SIG-M5 (cell line): ENCODE data around the gene SEC22C.
"Not testable (repeated sequence)": the region's sequence is repeated elsewhere in the genome, so short reads cannot be mapped to it uniquely, and the experiment has no call there.

Experiments used
- DNase-seq: peaks from one replicate; lab custom pipeline; 2025; lab: John Stamatoyannopoulos, UW

SEC22C gene

GRCh38 chr3:42581709-42582473, at the start of gene SEC22C:
SEC22C (minus strand) TSS chr3:42581967; CDS start chr3:42569046, 12,921 bp downstream.
- DNase-seq: peak; percentile 37

- no peak for DNase-seq
These were observed 31.7 kb upstream of the SEC22C start for GRCh38 chr3:42613462-42613861.

- DNase-seq: no peak
These were observed 31.2 kb upstream of the SEC22C start for GRCh38 chr3:42612928-42613327.

GRCh38 chr3:42612217-42612616, 30.4 kb upstream of the SEC22C start:
- DNase-seq: no peak

GRCh38 chr3:42610976-42611375, 29.2 kb upstream of the SEC22C start:
- DNase-seq: no peak

- no peak for DNase-seq
These were observed 26.8 kb upstream of the SEC22C start for GRCh38 chr3:42608581-42608980.

- DNase-seq: no peak
These were observed 23.9 kb upstream of the SEC22C start for GRCh38 chr3:42605546-42606173.

- no peak for DNase-seq
These were observed 21.2 kb upstream of the SEC22C start for GRCh38 chr3:42602961-42603360.

GRCh38 chr3:42601896-42602581, 20.3 kb upstream of the SEC22C start:
- no peak for DNase-seq

- DNase-seq: no peak
These were observed 19.4 kb upstream of the SEC22C start for GRCh38 chr3:42600958-42601675.

GRCh38 chr3:42600111-42600957, 18.6 kb upstream of the SEC22C start, which contains the start of gene NKTR:
NKTR (plus strand) TSS chr3:42600686; CDS start chr3:42601007, 321 bp downstream.
- DNase-seq: peak; percentile 92

- DNase-seq: not testable (repeated sequence)
These were observed 15.3 kb upstream of the SEC22C start for GRCh38 chr3:42597098-42597497.

- no peak for DNase-seq
These were observed 13.9 kb upstream of the SEC22C start for GRCh38 chr3:42595682-42596081.

- DNase-seq: no peak
These were observed 11.9 kb upstream of the SEC22C start for GRCh38 chr3:42593635-42594034.

- no peak for DNase-seq
These were observed 10.0 kb upstream of the SEC22C start for GRCh38 chr3:42591811-42592210.

- no peak for DNase-seq
These were observed 9.4 kb upstream of the SEC22C start for GRCh38 chr3:42590989-42591756.

GRCh38 chr3:42589382-42590109, 7.8 kb upstream of the SEC22C start:
- no peak for DNase-seq

GRCh38 chr3:42588625-42589024, 6.9 kb upstream of the SEC22C start:
- no peak for DNase-seq

- DNase-seq: no peak
These were observed 805 bp upstream of the SEC22C start for GRCh38 chr3:42582474-42583070.

- no peak for DNase-seq
These were observed 413 bp downstream of the SEC22C start for GRCh38 chr3:42581400-42581708.
